Right renal pelvis (tissue), 4 donors: ENCODE data around the gene PRUNE1. TPM values are rescaled to one million over a fixed set of nuclear protein-coding genes. Genes with fewer than 3 reads are reported as not detected.

Experiments used
- DNase-seq, 4 donors: peaks; one replicate each; pipeline ENCODE4 v3.0.0-alpha.2; 2013; ENCODE audit warnings: low read depth in 4 of 4, low spot score in 3 of 4, missing footprints in 1 of 4
- polyA plus RNA-seq, 4 donors: library from polyadenylated mRNA; unstranded; fragments of 120-200 nt; gene quantifications; one replicate each; pipeline ENCODE4 v1.2.1, GENCODE V29; 2013; ENCODE audit not compliant: insufficient read length in 4 of 4

Gene PRUNE1
- polyA plus RNA-seq, 4 donors, result 43.6 to 50.4 (median 48.6) TPM

DNA sequence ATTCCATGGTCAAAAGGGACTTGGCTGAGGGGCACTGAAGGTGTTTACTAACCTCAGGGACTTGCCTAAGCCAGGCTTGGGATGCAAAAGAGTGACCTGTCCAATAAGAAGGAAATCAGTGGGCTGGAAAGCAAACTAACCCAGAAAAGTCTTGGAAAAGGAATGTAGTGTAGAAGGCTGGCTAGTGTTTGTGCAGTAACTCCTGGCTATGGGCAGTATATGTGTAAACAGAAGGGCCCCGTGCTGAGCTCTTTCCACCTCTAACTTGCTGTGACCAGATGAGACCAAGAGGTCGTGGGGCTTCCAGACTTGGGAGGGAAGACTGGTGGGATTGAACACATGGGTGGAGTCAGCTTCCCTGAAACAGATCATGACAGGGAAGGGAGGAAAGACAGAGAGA is 5.6 kb upstream of the PRUNE1 start:
- DNase-seq, result no peak

DNA sequence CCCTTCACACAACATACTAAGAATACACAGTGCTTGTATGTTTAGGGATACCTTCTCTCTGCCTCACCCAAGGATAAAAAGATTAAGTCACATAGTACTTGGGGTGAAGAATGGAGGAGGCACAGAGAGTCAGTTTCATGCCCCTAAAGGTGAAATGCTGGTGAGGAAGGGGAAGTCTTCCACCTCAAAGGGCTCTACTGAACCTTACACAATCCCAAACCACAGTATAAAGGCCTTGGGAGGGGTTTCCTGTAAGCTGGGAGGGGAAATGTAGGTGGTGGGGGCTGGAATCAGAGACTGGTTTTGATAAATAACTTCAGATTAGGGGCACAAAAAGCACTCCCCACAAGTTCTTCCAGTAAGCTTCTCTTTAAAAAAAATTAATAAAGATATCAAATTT is 5.1 kb upstream of the PRUNE1 start:
- DNase-seq, result no peak

DNA sequence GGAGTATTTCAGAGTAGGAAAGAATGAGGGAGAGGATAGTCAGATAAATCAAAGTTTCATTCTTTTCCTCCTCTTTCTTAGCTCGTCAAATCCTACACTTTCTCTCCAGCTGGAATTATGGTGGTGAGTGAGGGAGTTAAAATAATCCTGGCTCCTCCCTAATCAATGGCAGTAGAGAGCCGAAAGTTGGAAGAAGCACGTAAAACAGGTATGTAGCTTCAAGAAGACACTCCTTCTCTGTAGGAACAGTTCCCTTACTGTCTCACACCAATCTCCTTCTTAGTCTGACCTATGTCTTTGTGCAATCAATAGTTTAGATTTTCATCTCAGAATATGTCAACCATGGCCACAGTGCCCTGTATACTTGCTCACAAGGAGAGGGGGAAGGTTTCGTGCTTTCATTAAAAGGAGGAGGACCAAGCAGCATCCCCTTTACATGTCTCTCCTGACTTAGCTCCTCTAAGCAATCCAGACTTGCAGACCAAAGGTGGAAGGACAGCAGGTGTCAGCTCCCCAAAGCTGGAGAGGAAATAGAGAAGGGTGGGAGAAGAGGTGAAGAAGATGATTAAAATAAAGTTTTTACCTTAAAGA is 2.4 kb upstream of the PRUNE1 start:
- no peak for DNase-seq

DNA sequence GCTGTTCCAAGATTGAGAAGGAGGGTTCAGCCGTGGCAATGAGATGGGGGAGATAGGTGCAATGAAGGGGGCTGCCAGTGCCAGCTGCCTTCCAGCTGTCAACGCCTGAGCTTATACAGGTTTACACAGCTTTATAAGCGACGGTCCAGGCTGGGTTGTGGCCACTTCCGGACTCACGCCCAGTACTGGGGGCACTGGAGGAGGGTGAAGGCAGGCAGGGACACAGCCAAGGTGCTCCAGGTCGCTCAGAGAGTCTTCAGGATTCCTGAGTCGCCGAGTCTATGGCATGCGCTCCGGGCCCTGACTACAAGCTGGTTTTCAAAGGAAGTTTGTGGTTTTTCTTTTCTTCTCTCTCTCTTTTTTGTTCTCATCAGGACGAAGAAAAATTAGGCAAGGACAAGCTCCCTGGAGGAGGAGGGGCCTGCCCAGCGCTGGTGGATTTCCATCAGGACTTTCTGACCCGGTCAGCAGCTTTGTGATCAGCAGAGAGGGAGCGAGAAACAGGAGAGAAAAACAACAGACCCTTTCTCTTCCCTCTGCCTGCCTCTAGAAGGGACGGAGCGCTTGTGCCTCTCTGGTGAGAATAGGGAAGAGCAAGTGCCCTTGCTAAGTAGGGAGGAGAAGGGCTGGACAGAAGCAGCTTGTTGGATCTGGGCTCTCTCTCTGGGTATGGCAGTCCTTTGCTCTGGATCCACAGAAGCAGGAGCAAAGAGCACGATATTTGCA is 1.8 kb upstream of the PRUNE1 start, which contains the start of gene MINDY1:
MINDY1 (minus strand) TSS at position 576 of the 726 bp plus-strand sequence. CDS start 4,285 bp downstream, outside the sequence.
- DNase-seq, result peak in 3 of 4 donors; percentile 69 to 78 (median 77)

GRCh38 chr1:151007853-151008243 is 401 bp upstream of the PRUNE1 start:
- DNase-seq, result no peak

DNA sequence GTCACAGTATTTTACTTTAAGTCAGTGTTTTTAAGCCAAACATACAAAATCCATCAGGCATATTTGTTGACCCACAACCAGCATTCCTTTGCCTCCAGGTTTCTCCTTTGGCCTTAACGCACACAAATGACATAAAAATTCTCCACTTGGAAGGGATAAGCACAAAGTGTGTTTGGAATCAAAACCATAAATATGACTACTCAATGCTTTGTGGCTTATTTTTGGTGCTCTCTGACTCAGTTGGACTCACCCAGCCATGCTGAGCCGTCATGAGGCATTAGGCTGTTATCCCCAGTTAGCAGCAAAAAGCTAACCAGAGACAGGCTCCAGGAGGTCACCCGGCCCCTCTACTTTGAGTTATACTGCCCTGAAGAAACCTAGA is 948 bp downstream of the PRUNE1 start:
- DNase-seq, result no peak

DNA sequence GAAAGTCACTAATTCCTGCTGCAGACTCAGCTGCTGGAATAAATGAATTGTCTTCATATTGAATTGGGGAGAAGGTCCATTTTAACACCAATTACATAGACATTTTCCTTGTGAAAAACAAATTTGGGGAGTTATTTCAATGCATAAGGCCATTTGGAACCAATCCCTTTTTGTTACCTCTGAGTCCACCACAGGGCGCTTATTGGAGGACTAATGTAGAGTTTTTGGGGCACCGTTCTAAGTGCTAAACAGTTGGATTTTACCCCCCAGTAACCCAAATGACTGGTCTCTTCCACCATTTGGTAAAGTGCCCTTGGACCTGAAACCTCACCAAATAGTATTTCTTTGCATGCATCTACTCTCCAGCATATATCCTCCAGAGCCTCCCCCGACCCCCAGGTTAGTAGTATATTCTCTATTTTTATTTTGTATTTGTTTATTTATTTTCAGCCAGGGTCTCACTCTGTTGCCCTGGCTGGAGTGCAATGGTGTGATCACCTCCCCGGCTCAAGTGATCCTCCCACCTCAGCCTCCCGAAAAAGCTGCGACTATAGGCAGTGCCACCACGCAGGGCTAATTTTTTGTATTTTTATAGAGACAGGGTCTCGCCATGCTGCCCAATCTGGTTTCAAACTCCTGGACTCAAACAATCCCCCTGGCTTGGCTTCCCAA is 1.6 kb downstream of the PRUNE1 start:
- DNase-seq, result no peak

DNA sequence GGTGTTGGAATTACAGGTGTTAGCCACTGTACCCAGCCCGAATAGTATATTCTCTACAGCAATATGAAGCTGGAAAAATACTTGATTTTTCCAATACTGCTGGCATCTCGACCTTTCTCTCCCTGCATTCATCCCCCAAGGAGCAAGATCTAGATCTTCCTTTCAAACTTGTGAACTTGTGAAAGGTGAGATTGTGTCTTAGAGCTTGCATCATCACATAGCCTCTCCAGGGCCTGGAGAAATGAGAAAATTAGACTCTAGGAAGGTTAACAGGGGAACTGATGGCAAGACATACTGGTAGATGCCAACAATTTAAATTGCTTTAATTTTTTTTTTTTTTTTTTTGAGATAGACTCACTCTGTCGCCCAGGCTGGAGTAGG is 2.1 kb downstream of the PRUNE1 start:
- no peak for DNase-seq

DNA sequence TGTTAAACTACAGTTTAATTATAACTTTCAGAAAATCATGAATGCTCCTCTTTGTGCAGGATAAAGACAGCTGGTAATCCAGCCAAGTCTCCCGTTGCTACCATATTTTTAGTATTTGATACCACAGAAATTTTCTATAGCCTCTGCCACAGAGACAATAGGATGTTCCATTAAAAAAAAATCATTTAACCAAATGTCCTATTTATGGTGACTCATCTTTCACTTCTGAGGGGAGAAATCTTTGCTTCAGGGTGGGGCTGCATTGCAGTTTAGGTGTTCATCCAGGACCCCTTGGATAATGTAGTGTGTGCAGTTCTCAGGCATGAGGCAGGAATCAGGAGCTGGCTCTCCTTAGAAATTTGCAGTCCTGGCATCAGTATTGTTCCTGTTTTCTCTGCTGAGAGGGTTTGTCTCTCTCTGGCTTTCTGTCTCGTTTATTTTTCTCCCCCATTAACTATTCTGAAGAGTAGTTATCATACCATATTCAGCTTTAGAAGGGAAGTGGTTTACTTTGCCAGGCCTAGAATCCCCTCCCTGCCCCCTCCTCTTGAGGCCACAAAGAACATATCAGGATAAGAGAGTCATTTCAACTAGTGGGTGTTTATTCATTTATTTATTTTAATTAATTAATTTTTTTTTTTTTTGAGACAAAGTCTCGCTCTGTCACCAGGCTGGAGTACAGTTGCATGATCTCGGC is 3.1 kb downstream of the PRUNE1 start:
- no peak for DNase-seq

- no peak for DNase-seq
These were observed 4.6 kb downstream of the PRUNE1 start for GRCh38 chr1:151012684-151013471.

- peak in 1 of 4 donors; percentile 68 for DNase-seq
These were observed 5.3 kb downstream of the PRUNE1 start for GRCh38 chr1:151013518-151013917.

DNA sequence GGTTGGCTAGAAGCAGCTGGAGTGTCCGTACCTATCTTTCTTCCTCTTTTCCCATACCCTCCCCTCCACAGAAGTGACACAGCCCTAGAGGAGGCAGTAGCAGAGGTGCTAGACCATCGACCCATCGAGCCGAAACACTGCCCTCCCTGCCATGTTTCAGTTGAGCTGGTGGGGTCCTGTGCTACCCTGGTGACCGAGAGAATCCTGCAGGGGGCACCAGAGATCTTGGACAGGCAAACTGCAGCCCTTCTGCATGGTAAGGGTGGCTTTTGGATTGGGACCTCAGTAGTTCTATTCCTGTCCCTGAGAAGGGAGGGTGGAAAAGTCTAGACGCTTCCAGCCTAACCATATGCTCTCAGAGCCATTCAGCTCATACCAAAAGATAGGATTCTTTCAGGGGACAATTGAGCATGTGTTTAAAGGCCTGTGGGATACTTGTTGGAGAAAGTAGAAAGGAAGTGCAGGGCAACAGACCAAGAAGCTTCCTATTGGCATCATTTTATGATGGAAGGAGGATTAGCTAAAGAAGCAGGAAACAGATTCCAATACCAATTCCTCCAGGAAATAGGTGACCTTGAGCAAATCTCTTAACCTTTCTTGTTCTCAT is 16.4 kb downstream of the PRUNE1 start:
- DNase-seq, result no peak

- DNase-seq, result no peak
These were observed 18.2 kb downstream of the PRUNE1 start for GRCh38 chr1:151026460-151026859.

GRCh38 chr1:151032164-151032563 is 23.9 kb downstream of the PRUNE1 start:
- no peak for DNase-seq

DNA sequence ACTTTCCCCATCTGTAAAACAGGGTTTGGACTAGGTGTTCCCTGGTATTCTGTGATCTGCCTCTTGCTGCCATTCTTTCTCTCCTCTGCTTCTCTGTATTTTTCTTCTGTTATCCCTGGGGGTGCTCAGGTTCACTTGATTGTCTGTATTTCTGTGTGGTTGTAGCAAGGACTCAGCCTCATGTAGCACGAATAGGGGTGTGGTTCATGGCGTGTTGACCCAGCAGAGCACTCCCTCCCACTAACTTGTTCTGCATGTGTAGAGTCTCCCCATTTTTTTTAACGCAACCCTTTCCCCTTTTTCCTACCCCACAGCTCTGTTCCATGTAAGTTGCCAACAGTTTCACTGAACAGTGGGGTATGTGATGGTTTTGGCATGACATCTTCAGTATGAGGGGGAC is 26.9 kb downstream of the PRUNE1 start:
- no peak for DNase-seq

DNA sequence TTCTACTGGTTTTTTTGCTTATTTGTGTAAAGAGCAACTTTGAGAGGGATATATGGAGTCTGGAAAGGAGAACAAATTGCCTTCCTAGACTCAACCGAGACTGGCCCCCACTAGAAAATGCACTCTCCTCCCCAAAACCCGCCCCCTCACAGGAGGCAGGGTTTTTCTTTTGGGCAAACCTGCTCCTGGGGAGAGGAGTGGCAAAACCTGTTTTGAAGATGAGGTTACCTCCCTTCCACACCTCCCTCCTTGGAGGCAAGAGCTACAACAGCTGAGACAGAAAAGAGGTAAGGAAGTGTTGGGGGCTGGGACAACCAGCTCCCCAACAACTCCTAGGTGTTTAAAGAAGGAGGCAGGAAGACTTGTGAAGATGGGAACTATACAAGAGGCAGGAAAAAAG is 28.1 kb downstream of the PRUNE1 start, which contains the start of gene BNIPL:
BNIPL (plus strand) TSS at position 231 of the 400 bp plus-strand sequence; CDS start at position 371, 140 bp downstream.
- no peak for DNase-seq

DNA sequence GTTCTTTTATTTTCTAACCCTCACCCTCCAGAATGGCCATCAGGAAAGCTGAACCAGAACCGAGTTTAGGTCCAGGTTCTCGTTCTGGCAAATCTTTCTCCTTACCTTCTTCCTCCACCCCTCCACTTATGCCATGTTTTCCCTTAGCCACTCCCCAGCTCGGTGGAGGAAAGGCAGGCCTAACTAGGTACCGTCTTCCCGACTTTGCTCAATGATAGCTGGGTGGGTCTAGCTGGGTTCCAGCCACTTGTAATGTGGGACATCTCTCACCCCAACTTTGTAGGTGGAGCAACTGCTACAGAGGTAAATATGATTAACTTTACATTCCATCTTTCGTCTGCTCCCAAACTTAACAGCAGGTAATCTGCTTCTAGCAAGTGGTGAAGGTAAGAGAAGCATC is 28.8 kb downstream of the PRUNE1 start:
- no peak for DNase-seq

GRCh38 chr1:151039521-151039920 is 31.3 kb downstream of the PRUNE1 start:
- no peak for DNase-seq

DNA sequence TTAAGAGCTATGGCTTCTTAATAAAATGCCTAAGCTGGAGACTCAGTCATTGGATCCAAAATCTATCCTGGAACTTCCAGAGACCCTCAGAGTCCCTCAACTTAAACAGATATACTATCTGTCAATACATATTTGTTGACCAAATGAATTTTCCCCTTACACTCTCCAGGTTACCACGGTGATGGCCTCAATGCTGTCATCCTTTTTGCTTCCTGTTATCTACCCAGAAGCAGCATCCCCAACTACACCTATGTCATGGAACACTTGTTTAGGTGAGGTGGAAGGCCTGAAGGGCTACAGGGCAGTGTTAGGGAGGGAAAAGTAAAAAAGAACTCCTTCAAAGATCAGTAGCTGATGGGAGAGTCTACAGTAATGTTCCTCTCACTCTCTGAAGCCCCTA is 34.9 kb downstream of the PRUNE1 start:
- DNase-seq, result no peak

GRCh38 chr1:151047591-151047924 is 39.3 kb downstream of the PRUNE1 start, which contains the start of gene C1orf56:
Gene C1orf56 (plus strand): TSS chr1:151047751. CDS start chr1:151047848, 97 bp downstream.
- DNase-seq, result peak in 1 of 4 donors; percentile 70
